K562 (cell line): ENCODE measurements around the gene SPTLC1. TPM values are rescaled to one million over a fixed set of nuclear protein-coding genes. Genes with fewer than 3 reads are reported as not detected.

Experiments used
- CHD2 ChIP-seq: IDR thresholded peaks from 2 replicates; pipeline ENCODE4 v1.6.1; 2011; ENCODE audit warnings: low read depth, low read length
- EP400 ChIP-seq: fragments of 450-650 bp; IDR thresholded peaks from 2 replicates; pipeline ENCODE4 v1.6.1; 2017; ENCODE audit warnings: antibody characterized with exemption, mild to moderate bottlenecking, moderate library complexity
- FUS ChIP-seq: fragments of 200-400 bp; formaldehyde crosslinking; optimal IDR thresholded peaks from 2 replicates; pipeline ENCODE3; 2017; ENCODE audit warnings: low read depth, low read length
- GATAD2A ChIP-seq: fragments of 450-650 bp; IDR thresholded peaks from 2 replicates; pipeline ENCODE4 v1.6.1; 2017
- HCFC1 ChIP-seq: IDR thresholded peaks from 2 replicates; pipeline ENCODE4 v1.6.1; 2012; ENCODE audit warnings: low read depth, low read length, improper control_type of control experiment
- HDGF ChIP-seq: fragments of 450-650 bp; IDR thresholded peaks from 2 replicates; pipeline ENCODE4 v1.6.1; 2016
- KLF1 ChIP-seq: fragments of 450-650 bp; IDR thresholded peaks from 2 replicates; pipeline ENCODE4 v1.6.1; 2016; ENCODE audit warnings: missing genetic modification characterization, missing compliant biosample characterization
- RBM25 ChIP-seq: fragments of 200-400 bp; formaldehyde crosslinking; IDR thresholded peaks from 2 replicates; pipeline ENCODE4 v1.6.1; 2018; ENCODE audit warnings: low read length, low read depth, moderate library complexity; ENCODE audit not compliant: severe bottlenecking
- SMARCC2 ChIP-seq: fragments of 450-650 bp; IDR thresholded peaks from 2 replicates; pipeline ENCODE4 v1.6.1; 2017; ENCODE audit warnings: antibody characterized with exemption, moderate library complexity, mild to moderate bottlenecking, low read depth
- ZFP30 ChIP-seq: fragments of 250-450 bp; sonication (Bioruptor Pico); IDR thresholded peaks from 2 replicates; pipeline ENCODE4 v1.8.0; 2022; ENCODE audit warnings: moderate library complexity, mild to moderate bottlenecking, inconsistent platforms, borderline replicate concordance
- ZNF253 ChIP-seq: fragments of 250-450 bp; sonication (Bioruptor Pico); conservative IDR thresholded peaks from 2 replicates; pipeline ENCODE4 v1.6.1; 2021; ENCODE audit warnings: mild to moderate bottlenecking
- polyA plus RNA-seq, 8 experiments: library from polyadenylated mRNA; depleted of rRNA in 4 of 8; stranded (reverse) in 5 of 8; unstranded in 3 of 8; fragments of >200 nt; fragmentation: Nextera tagmentation in 2 of 8; fragmentation: Illumina TruSeq in 1 of 8; extraction: Ambion mirVana in 2 of 8; extraction: Trizol in 1 of 8; gene quantifications; 2 replicates each; pipeline versions ENCODE4 v1.2.1 to v1.2.3, GENCODE V29; 2011 to 2014; ENCODE audit warnings: inconsistent platforms in 1 of 8, missing spikeins in 1 of 8
- total RNA-seq, 7 experiments: library from RNA; depleted of rRNA in 6 of 7; stranded (reverse); fragments of >200 nt in 6 of 7; fragmentation: Illumina TruSeq in 2 of 7; extraction: Trizol in 2 of 7; gene quantifications; 2 replicates each; pipeline versions ENCODE4 v1.2.1 to v1.2.3, GENCODE V29; 2011 to 2021; ENCODE audit warnings: low replicate concordance in 1 of 7
- TF ChIP-seq, protein P1 (sequence below): fragments of 250-450 bp; sonication (Bioruptor Pico); IDR thresholded peaks from 2 replicates; pipeline ENCODE4 v1.4.0; 2020
- TF ChIP-seq, protein P2 (sequence below): fragments of 200-800 bp; sonication (Bioruptor generic); IDR thresholded peaks from 2 replicates; pipeline ENCODE4 v1.6.1; 2017; ENCODE audit warnings: missing genetic modification characterization, missing compliant biosample characterization

SPTLC1 gene
- total and polyA plus RNA-seq, 9 of the 15 experiments (the other 6 are each of a cell fraction or from before 2014, with no cell fraction given): 58.8 to 125 (median 84.5) TPM

DNA sequence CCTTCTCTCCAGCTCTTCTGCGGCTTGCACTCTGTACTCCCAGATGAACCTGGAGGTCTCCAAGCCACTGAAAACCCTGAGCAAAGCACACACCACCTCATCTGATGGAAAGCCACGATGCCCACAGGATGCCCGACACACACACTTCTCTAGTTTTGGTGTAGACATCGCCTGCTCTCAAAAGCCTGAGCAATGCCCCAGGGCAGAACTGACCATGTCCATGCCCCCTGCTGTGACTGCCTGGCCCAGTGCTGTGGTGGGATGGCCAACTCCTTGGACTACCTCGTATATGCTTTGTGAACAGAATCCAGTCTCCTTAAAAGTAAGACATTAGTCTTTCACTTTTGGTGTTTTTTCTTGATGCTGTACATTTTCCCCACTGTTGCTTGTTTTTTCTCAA lies 81.2 kb downstream of the SPTLC1 start (continued):
- TF ChIP-seq RBM25 (no peak), GATAD2A (no peak), ZFP30 (CRISPR knock-in tag) (no peak), HDGF (no peak), EP400 (no peak), ZNF253 (CRISPR knock-in tag) (no peak), FUS (no peak), HCFC1 (no peak), KLF1 (tag) (no peak), SMARCC2 (no peak), CHD2 (no peak)
- TF ChIP-seq, protein P1, sequence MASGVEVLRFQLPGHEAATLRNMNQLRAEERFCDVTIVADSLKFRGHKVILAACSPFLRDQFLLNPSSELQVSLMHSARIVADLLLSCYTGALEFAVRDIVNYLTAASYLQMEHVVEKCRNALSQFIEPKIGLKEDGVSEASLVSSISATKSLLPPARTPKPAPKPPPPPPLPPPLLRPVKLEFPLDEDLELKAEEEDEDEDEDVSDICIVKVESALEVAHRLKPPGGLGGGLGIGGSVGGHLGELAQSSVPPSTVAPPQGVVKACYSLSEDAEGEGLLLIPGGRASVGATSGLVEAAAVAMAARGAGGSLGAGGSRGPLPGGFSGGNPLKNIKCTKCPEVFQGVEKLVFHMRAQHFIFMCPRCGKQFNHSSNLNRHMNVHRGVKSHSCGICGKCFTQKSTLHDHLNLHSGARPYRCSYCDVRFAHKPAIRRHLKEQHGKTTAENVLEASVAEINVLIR: no peak
- TF ChIP-seq, protein P2, sequence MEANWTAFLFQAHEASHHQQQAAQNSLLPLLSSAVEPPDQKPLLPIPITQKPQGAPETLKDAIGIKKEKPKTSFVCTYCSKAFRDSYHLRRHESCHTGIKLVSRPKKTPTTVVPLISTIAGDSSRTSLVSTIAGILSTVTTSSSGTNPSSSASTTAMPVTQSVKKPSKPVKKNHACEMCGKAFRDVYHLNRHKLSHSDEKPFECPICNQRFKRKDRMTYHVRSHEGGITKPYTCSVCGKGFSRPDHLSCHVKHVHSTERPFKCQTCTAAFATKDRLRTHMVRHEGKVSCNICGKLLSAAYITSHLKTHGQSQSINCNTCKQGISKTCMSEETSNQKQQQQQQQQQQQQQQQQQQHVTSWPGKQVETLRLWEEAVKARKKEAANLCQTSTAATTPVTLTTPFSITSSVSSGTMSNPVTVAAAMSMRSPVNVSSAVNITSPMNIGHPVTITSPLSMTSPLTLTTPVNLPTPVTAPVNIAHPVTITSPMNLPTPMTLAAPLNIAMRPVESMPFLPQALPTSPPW (CRISPR knock-in tag): no peak
- TF ChIP-seq, all 486 proteins: peak for 0
